Measurements from ENCODE around the gene NBPF3. TPM values are rescaled to one million over a fixed set of nuclear protein-coding genes. Genes with fewer than 3 reads are reported as not detected.

NBPF3 gene
- total RNA-seq, 1 experiment from 2014 or later = 17.3 TPM

DNA sequence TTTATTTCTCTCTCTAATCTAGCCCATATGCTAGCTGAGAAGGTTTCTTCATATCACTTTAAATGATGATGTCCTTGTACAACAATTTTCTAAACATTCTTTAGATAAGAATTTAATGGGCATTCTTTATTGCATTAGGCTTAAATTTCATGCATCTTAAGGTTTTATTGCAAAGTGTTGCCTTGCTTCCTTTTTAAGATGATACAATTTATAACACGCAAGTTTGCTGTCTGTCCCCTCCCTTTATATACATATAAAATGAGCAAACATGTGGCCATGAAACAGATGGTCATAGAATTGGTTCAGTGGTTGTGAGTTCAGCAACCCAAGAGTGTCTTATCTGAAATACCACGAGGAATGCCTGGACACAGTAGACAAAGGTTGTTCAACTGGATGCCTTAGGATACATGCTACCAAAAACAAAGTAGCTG lies 12.1 kb downstream of the NBPF3 start:
- Histone ChIP-seq H2AFZ (ENCODE audit: low read depth, low read length, poor library complexity, severe bottlenecking) (no peak overlapping the region), H3K9me3 (ENCODE audit: control insufficient read depth in 1 of 2, insufficient read depth in 1 of 2, low read depth in 1 of 2, low read length in 2 of 2) (no peaks in the 10 kb centered on the region), H3K4me3 (replicated peaks in 1 of 2; ENCODE audit: low read depth in 1 of 2, low read length in 2 of 2) (no peak overlapping the region), H3K4me1 (ENCODE audit: control insufficient read depth in 1 of 2, insufficient read depth in 2 of 2, low read length in 2 of 2) (peaks cover 0 to 11% of the 10 kb centered on the region in 2 experiments; a peak in 2 of 4 replicates), H3K9me2 (ENCODE audit: insufficient read depth) (no peaks in the 10 kb centered on the region), H3K4me2 (ENCODE audit: low read length) (no peak overlapping the region), H3K36me3 (ENCODE audit: control insufficient read depth in 1 of 2, insufficient read depth in 2 of 2, low read length in 2 of 2) (peaks cover 0 to 8% of the 10 kb centered on the region in 2 experiments; a peak in 1 of 4 replicates), H3K79me2 (ENCODE audit: insufficient read depth, low read length) (no peaks in the 10 kb centered on the region), H3K27me3 (ENCODE audit: insufficient read depth, low read length) (no peaks in the 10 kb centered on the region), H3K27ac (ENCODE audit: low read depth, low read length) (no peak overlapping the region), H4K20me1 (ENCODE audit: insufficient read depth) (no peaks in the 10 kb centered on the region), H3K9ac (ENCODE audit: low read length) (no peak overlapping the region)
- POLR2A ChIA-PET = no interaction called here
- intact Hi-C loops (cut with micrococcal nuclease) = loop anchor here (2.0 kb wide), 1 partner anchor 37 kb away; no protein-coding TSS in a partner anchor
- RAD21 ChIA-PET (ENCODE audit: low non-redundant PET in 1 of 2, low total read pairs in 2 of 2, uncharacterized antibody in 2 of 2, unreplicated experiment in 2 of 2) = no interaction called here
- no peak for ATAC-seq
- no TSS peak for BruUV-seq (replicated peaks)
- CTCF ChIA-PET = no interaction called here
- DNase-seq (ENCODE audit: low read depth, low spot score) = no peak
- TF ChIP-seq ZNF274 (IDR thresholded peaks at IDR 0.05; ENCODE audit: low read depth, low read length) (no peak), CEBPB (IDR thresholded peaks at IDR 0.05; ENCODE audit: low read depth) (no peak), EZH2 (IDR thresholded peaks at IDR 0.05) (no peak), POLR2AphosphoS5 (IDR thresholded peaks at IDR 0.05; ENCODE audit: low read depth, low read length) (no peak), JUND (IDR thresholded peaks at IDR 0.05) (no peak), SRF (IDR thresholded peaks at IDR 0.05; ENCODE audit: low read depth) (no peak), CBX3 (IDR thresholded peaks at IDR 0.05; ENCODE audit: low read depth) (no peak), POLR2A (IDR thresholded peaks at IDR 0.05; ENCODE audit: borderline replicate concordance, extremely low read depth, insufficient read depth, insufficient read length) (no peak), ELF1 (IDR thresholded peaks at IDR 0.05; ENCODE audit: borderline replicate concordance, low read depth) (no peak), ZFX (IDR thresholded peaks at IDR 0.05) (no peak), YY1 (IDR thresholded peaks at IDR 0.05; ENCODE audit: extremely low read depth, insufficient replicate concordance, low read depth, low read length) (no peak), RAD21 (IDR thresholded peaks at IDR 0.05; ENCODE audit: low read depth) (no peak), SP1 (IDR thresholded peaks at IDR 0.05; ENCODE audit: low read depth) (no peak), EGR1 (IDR thresholded peaks at IDR 0.05; ENCODE audit: low read depth) (no peak), TCF7L2 (IDR thresholded peaks at IDR 0.05; ENCODE audit: borderline replicate concordance, extremely low read depth, insufficient read depth, insufficient read length) (no peak)
- TF ChIP-seq, protein P1, sequence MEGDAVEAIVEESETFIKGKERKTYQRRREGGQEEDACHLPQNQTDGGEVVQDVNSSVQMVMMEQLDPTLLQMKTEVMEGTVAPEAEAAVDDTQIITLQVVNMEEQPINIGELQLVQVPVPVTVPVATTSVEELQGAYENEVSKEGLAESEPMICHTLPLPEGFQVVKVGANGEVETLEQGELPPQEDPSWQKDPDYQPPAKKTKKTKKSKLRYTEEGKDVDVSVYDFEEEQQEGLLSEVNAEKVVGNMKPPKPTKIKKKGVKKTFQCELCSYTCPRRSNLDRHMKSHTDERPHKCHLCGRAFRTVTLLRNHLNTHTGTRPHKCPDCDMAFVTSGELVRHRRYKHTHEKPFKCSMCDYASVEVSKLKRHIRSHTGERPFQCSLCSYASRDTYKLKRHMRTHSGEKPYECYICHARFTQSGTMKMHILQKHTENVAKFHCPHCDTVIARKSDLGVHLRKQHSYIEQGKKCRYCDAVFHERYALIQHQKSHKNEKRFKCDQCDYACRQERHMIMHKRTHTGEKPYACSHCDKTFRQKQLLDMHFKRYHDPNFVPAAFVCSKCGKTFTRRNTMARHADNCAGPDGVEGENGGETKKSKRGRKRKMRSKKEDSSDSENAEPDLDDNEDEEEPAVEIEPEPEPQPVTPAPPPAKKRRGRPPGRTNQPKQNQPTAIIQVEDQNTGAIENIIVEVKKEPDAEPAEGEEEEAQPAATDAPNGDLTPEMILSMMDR (IDR thresholded peaks at IDR 0.05 in 2 of 3, conservative IDR thresholded peaks at IDR 0.05 in 1 of 3; ENCODE audit: borderline replicate concordance in 1 of 3, insufficient read depth in 1 of 3, low read depth in 2 of 3, low read length in 2 of 3) = no peak
- TF ChIP-seq, protein P2, sequence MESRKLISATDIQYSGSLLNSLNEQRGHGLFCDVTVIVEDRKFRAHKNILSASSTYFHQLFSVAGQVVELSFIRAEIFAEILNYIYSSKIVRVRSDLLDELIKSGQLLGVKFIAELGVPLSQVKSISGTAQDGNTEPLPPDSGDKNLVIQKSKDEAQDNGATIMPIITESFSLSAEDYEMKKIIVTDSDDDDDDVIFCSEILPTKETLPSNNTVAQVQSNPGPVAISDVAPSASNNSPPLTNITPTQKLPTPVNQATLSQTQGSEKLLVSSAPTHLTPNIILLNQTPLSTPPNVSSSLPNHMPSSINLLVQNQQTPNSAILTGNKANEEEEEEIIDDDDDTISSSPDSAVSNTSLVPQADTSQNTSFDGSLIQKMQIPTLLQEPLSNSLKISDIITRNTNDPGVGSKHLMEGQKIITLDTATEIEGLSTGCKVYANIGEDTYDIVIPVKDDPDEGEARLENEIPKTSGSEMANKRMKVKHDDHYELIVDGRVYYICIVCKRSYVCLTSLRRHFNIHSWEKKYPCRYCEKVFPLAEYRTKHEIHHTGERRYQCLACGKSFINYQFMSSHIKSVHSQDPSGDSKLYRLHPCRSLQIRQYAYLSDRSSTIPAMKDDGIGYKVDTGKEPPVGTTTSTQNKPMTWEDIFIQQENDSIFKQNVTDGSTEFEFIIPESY (IDR thresholded peaks at IDR 0.05; ENCODE audit: extremely low read depth, insufficient replicate concordance, low read length) = no peak
- TF ChIP-seq, protein P3, sequence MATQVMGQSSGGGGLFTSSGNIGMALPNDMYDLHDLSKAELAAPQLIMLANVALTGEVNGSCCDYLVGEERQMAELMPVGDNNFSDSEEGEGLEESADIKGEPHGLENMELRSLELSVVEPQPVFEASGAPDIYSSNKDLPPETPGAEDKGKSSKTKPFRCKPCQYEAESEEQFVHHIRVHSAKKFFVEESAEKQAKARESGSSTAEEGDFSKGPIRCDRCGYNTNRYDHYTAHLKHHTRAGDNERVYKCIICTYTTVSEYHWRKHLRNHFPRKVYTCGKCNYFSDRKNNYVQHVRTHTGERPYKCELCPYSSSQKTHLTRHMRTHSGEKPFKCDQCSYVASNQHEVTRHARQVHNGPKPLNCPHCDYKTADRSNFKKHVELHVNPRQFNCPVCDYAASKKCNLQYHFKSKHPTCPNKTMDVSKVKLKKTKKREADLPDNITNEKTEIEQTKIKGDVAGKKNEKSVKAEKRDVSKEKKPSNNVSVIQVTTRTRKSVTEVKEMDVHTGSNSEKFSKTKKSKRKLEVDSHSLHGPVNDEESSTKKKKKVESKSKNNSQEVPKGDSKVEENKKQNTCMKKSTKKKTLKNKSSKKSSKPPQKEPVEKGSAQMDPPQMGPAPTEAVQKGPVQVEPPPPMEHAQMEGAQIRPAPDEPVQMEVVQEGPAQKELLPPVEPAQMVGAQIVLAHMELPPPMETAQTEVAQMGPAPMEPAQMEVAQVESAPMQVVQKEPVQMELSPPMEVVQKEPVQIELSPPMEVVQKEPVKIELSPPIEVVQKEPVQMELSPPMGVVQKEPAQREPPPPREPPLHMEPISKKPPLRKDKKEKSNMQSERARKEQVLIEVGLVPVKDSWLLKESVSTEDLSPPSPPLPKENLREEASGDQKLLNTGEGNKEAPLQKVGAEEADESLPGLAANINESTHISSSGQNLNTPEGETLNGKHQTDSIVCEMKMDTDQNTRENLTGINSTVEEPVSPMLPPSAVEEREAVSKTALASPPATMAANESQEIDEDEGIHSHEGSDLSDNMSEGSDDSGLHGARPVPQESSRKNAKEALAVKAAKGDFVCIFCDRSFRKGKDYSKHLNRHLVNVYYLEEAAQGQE (IDR thresholded peaks at IDR 0.05; ENCODE audit: low read depth) = no peak
- TF ChIP-seq, protein P4, sequence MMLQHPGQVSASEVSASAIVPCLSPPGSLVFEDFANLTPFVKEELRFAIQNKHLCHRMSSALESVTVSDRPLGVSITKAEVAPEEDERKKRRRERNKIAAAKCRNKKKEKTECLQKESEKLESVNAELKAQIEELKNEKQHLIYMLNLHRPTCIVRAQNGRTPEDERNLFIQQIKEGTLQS (IDR thresholded peaks at IDR 0.05) = no peak
